HEK293 (cell line): ENCODE measurements around the gene PCSK1N.

Source experiments
- CTCF ChIP-seq: fragments of 450-650 bp; formaldehyde crosslinking; IDR thresholded peaks from 2 replicates; pipeline ENCODE4 v1.5.1; 2016; ENCODE audit warnings: missing biosample characterization, missing genetic modification characterization
- KLF16 ChIP-seq: fragments of 450-650 bp; formaldehyde crosslinking; IDR thresholded peaks from 2 replicates; pipeline ENCODE4 v1.5.1; 2017; ENCODE audit warnings: missing biosample characterization, missing genetic modification characterization
- PATZ1 ChIP-seq: fragments of 450-650 bp; formaldehyde crosslinking; IDR thresholded peaks from 2 replicates; pipeline ENCODE4 v1.5.1; 2016; ENCODE audit warnings: missing biosample characterization, missing genetic modification characterization
- SP7 ChIP-seq: fragments of 450-650 bp; formaldehyde crosslinking; IDR thresholded peaks from 2 replicates; pipeline ENCODE4 v1.5.1; 2016; ENCODE audit warnings: missing biosample characterization, missing genetic modification characterization
- YY1 ChIP-seq: fragments of 450-650 bp; formaldehyde crosslinking; IDR thresholded peaks from 2 replicates; pipeline ENCODE4 v1.5.1; 2018; ENCODE audit warnings: missing biosample characterization, missing genetic modification characterization
- ZEB2 ChIP-seq: fragments of 450-650 bp; formaldehyde crosslinking; IDR thresholded peaks from 2 replicates; pipeline ENCODE4 v1.5.1; 2016; ENCODE audit warnings: missing biosample characterization, missing genetic modification characterization
- ZNF366 ChIP-seq: fragments of 450-650 bp; formaldehyde crosslinking; conservative IDR thresholded peaks from 2 replicates; pipeline ENCODE4 v1.5.1; 2016; ENCODE audit warnings: missing biosample characterization, missing genetic modification characterization
- ZNF48 ChIP-seq: fragments of 450-650 bp; formaldehyde crosslinking; IDR thresholded peaks from 2 replicates; pipeline ENCODE4 v1.5.1; 2016; ENCODE audit warnings: missing biosample characterization, missing genetic modification characterization

- no peak for TF ChIP-seq ZNF48 (tag by site-specific recombination)
- no peak for TF ChIP-seq CTCF (tag by site-specific recombination)
- no peak for TF ChIP-seq ZNF366
- no peak for TF ChIP-seq KLF16 (tag by site-specific recombination)
- no peak for TF ChIP-seq YY1 (tag by site-specific recombination)
- TF ChIP-seq PATZ1 (tag by site-specific recombination): no peak
- no peak for TF ChIP-seq SP7
- TF ChIP-seq ZEB2 (tag by site-specific recombination): no peak
These were observed 4.3 kb upstream of the PCSK1N start for GRCh38 chrX:48839686-48840085.
